Measurements from ENCODE around the gene VMAC. TPM values are rescaled to one million over a fixed set of nuclear protein-coding genes. Genes with fewer than 3 reads are reported as not detected.

Gene VMAC
- polyA plus RNA-seq, 3 donors, result 4.1 to 4.7 (median 4.7) TPM

GRCh38 chr19:5937550-5937949 is 32.9 kb downstream of the VMAC start:
- 79 to 82% (median 80%) methylated on average over 10 of the region's 10 CpGs for WGBS, 3 donors

DNA sequence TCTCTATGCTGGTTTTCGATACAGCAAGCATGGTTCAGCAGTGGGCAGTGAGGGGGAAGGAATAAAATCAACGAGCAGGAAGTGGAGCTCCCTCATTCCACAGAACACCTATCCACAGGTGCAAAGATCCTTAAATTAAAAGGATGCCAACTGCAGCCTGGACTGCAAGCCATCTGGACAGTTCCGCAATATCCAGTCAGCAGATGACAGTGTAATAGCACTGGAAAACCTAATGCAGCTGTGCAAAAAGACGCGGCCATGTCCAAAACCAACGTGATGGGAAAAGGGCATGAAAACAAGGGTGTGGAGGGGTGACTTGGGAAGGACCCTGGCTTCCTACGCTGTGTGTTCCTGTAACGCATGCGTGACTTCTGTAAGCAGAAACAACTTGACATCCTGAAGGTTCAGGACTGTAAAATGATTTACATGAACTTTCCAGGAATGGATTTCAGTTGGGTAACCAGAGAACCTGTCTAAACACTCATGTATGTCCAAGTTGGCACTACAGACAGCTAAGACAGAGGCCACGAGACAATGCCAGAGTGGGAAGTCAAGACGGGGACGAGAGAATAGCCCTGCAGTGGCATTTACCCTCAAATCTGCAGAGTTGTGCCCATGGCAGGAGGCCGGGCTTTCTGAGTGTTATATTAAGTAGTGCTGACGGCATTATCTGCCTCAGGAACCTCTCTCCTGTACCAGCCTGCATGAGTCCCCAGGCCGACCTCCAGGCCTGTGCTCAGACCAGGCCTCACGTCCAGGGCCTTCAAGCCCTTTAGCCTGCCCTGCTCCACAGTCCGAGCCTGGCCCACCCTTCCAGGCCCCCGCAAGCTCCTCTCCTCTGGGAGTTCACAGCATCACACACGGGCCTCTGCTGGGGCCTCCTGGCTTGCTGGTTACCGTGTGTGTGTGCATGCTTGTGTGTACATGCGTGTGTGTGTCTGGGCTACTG is 35.9 kb downstream of the VMAC start:
- 86 to 93% (median 91%) methylated on average over 21 of the region's 21 CpGs for WGBS, 3 donors
- no peak overlapping the region for H3K27ac ChIP-seq (ENCODE audit: low read depth, low read length)

More at GRCh38 chr19:5937550-5937949, 32.9 kb downstream of the VMAC start:
- H3K27ac ChIP-seq (ENCODE audit: low read depth, low read length), result no peak overlapping the region

DNA sequence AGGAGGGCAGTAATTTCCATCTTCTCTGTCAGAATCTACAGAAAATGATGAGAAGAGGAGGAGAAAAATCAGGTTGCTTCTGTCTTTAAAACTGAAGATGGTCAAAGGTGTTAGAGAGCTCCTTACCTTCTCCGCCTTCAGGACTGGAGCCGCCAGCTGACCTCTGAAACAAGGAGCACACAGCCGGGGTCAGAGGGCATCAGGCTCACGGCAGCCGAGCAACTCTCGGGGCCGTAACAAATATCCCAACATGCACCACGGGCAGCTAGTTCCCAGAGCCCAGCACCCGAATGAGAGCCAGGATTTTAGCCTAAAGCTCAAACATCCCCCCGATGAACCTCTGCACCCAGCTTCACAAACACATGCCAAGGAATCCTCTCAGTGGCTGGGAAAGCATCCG is 37.0 kb downstream of the VMAC start:
- 86 to 87% (median 86%) methylated on average over 11 of the region's 11 CpGs for WGBS, 3 donors
- no peak overlapping the region for H3K27ac ChIP-seq (ENCODE audit: low read depth, low read length)

- H3K27ac ChIP-seq (ENCODE audit: low read depth, low read length), result no peak overlapping the region
- WGBS, 3 donors, result 66 to 75% (median 70%) methylated on average over 10 of the region's 10 CpGs
These were observed 38.4 kb downstream of the VMAC start for GRCh38 chr19:5943045-5943444.

DNA sequence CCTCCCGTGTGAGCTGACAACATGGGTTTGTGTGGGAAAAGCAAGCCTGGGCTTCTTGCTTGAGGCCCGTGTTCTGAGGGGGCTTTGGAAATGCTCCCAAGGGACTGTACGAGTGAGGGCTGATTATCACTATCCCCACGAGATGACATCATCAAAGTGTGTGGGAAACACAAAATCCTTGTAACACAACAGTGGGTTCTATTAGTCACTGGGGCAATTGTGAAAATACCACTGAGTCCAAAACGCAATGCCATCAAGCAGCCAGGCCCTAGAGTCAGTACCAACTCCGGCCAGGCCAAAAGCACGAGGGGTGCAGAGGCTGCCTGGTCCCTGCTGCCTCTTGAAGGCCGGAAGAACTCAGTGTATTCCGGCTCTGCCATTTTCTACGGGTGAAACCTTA is 39.0 kb downstream of the VMAC start:
- no peak overlapping the region for H3K27ac ChIP-seq (ENCODE audit: low read depth, low read length)
- 65 to 83% (median 74%) methylated on average over 10 of the region's 10 CpGs for WGBS, 3 donors

DNA sequence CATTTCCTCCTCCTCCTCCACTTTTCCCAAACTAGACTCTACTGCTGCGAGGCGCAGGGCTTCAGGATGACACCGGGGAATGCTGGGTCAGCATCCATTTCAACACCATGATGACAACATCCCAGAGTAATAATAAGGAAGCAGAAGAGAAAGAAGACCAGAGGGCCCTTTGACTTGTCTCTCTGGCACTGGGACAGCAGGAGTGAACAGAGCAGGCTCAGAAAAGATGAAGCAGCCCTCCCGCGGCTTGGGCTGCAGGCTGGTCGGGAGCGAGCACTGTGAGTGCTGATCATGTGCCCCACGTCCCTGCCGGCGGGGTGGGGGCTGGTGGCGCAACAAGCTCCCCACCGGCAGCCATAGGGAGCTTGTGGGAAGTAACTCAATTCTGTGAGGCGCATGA is 42.8 kb downstream of the VMAC start:
- H3K27ac ChIP-seq (ENCODE audit: low read depth, low read length), result no peak overlapping the region
- 20 to 63% (median 29%) methylated on average over 13 of the region's 13 CpGs for WGBS, 3 donors

GRCh38 chr19:5948752-5949564 is 44.3 kb downstream of the VMAC start:
- 54 to 67% (median 60%) methylated on average over 13 of the region's 13 CpGs for WGBS, 3 donors
- H3K27ac ChIP-seq (ENCODE audit: low read depth, low read length), result no peak overlapping the region

- WGBS, 3 donors, result 85 to 87% (median 85%) methylated on average over 13 of the region's 13 CpGs
- no peak overlapping the region for H3K27ac ChIP-seq (ENCODE audit: low read depth, low read length)
These were observed 45.2 kb downstream of the VMAC start for GRCh38 chr19:5949792-5950305.

GRCh38 chr19:5950741-5951140 is 46.1 kb downstream of the VMAC start:
- H3K27ac ChIP-seq (ENCODE audit: low read depth, low read length), result no peak overlapping the region
- 64 to 85% (median 69%) methylated on average over 3 of the region's 3 CpGs for WGBS, 3 donors

- WGBS, 3 donors, result 33 to 55% (median 38%) methylated on average over 19 of the region's 19 CpGs
- no peak overlapping the region for H3K27ac ChIP-seq (ENCODE audit: low read depth, low read length)
These were observed 46.7 kb downstream of the VMAC start for GRCh38 chr19:5951338-5951861.

- 70 to 76% (median 71%) methylated on average over 18 of the region's 18 CpGs for WGBS, 3 donors
- H3K27ac ChIP-seq (ENCODE audit: low read depth, low read length), result no peak overlapping the region
These were observed 47.7 kb downstream of the VMAC start for GRCh38 chr19:5952193-5953029.

- 62 to 66% (median 64%) methylated on average over 5 of the region's 5 CpGs for WGBS, 3 donors
- H3K27ac ChIP-seq (ENCODE audit: low read depth, low read length), result no peak overlapping the region
These were observed 48.4 kb downstream of the VMAC start for GRCh38 chr19:5953030-5953589.

DNA sequence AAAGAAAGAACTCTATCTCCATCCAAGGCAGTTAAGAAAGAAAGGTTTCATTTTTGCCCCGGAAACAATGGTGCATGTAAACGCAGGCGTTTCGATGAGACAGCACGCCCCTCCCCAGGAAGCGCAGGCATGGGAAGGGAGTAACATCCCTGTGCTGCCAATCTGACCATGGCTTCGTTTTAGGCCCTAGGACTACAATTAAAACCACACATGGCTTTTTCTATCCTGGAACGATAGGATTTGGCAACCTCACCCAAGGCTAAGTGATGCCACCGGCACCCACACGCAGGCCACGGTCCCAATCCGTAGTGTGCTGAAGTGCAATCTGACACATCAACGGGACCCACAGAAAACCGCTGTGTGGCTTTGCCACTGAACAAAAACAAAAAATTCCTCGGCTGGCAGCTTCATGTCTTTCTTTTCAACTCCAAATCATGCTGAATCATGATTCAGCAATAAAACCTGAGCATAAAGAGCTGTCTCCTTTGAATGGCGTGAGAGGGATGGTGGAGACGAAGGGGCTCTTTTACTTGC is 49.1 kb downstream of the VMAC start:
- H3K27ac ChIP-seq (ENCODE audit: low read depth, low read length), result no peak overlapping the region
- 48 to 56% (median 52%) methylated on average over 17 of the region's 17 CpGs for WGBS, 3 donors

DNA sequence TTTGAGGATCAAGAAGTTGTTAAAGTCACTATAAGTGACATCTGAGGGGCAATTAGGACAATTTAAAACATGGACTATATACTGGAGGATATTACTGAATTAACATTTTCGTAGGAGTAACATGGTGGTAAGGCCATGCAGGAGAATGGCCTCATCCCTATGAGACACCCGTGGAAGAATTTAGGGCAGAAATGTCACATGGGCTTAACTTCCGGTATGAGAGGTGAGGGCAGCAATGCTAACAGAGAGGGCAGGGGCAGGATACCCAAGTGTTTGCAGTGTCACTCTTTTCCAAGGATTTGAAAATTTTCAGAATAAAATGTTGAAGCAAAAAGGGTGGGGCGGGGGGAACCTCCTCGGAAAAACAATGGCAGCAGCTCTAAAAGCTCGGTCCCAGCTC is 49.6 kb downstream of the VMAC start:
- WGBS, 3 donors, result 36 to 56% (median 47%) methylated on average over 6 of the region's 6 CpGs
- no peak overlapping the region for H3K27ac ChIP-seq (ENCODE audit: low read depth, low read length)

DNA sequence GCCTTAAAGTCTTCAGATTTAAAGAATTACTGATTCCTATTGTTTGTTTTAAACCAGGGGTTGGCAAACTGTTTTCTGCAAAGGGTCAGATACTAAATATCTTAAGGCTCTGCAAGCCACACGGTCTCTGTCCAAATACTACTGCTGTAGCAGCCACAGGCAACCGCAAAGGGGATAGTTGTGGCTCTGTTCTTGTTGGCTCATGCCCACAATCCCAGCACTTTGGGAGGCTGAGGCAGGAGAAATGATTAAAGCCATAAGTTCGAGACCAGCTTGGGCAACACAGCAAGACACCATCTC is 50.9 kb downstream of the VMAC start:
- WGBS, 3 donors, result 46 to 84% (median 61%) methylated on average over 3 of the region's 3 CpGs

GRCh38 chr19:5956323-5956722 is 51.7 kb downstream of the VMAC start:
- no peak overlapping the region for H3K27ac ChIP-seq (ENCODE audit: low read depth, low read length)
- WGBS, 3 donors, result 47 to 80% (median 71%) methylated on average over 3 of the region's 3 CpGs

More for the DNA sequence above, 50.9 kb downstream of the VMAC start:
- no peak overlapping the region for H3K27ac ChIP-seq (ENCODE audit: low read depth, low read length)

GRCh38 chr19:5956728-5957127 is 52.1 kb downstream of the VMAC start:
- WGBS, 3 donors, result 72 to 96% (median 92%) methylated on average over 12 of the region's 12 CpGs
- H3K27ac ChIP-seq (ENCODE audit: low read depth, low read length), result no peak overlapping the region

DNA sequence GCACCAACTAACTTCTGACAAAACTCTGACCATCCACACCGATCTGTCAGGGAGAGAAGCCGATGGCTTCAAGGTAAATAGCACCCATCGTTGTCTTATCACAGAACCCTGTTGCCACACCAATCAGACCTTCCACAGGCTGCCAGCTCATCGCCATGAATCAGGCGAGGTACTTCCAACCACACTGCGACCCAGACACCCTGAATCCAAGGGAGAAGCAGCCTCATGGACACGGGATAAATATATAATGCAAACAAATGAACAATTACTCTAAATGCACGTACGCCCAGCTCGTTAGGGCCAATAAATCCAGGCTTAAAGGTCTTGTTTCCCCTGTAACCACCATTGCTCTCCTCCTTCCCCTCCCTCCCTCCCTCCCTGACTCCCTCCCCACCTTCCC is 52.5 kb downstream of the VMAC start:
- WGBS, 3 donors, result 61 to 87% (median 87%) methylated on average over 10 of the region's 10 CpGs
- no peak overlapping the region for H3K27ac ChIP-seq (ENCODE audit: low read depth, low read length)
